ENCODE measurements around the gene SLC4A5. TPM values are rescaled to one million over a fixed set of nuclear protein-coding genes. Genes with fewer than 3 reads are reported as not detected.
A peak's percentile ranks its signal among the peaks of the same experiment; 100 is the strongest.

SLC4A5 gene
- polyA plus RNA-seq, 2 of the 4 experiments (the other 2 are of a cell fraction) = 0.50 to 1.1 TPM

- TF ChIP-seq PBX3 (IDR thresholded peaks at IDR 0.05) = no peak
These were observed 30.8 kb upstream of the SLC4A5 start (continued) for GRCh38 chr2:74373985-74374384.

- H3K27ac ChIP-seq = no peak overlapping the region
- POLR2A ChIA-PET = no interaction called here
- no peak for FAIRE-seq
- no peaks in the 10 kb centered on the region for H3K9me3 ChIP-seq
- H3K4me1 ChIP-seq = 0 out of 3 replicates have a peak, but pooled peaks cover 4% of the 10 kb centered on the region
- ATAC-seq = peak in 1 of 2 experiments; percentile 28; a peak in 3 of 6 replicates
- 86% methylated on average over 5 of the region's 5 CpGs for WGBS (ENCODE audit: missing lambda C conversion rate)
- DNase-seq (ENCODE audit: low read depth in 1 of 2, low spot score in 1 of 2) = peak in 1 of 2 experiments; percentile 19
- CTCF ChIA-PET = interaction anchor here (1.3 to 1.4 kb wide), 2 partner anchors 18 to 123 kb away, joined by 3 read pairs; no protein-coding TSS in a partner anchor
- no peak overlapping the region for H3K4me2 ChIP-seq
- TF ChIP-seq CBX8 (IDR thresholded peaks at IDR 0.05) = no peak
- no peak for TF ChIP-seq RFX5 (IDR thresholded peaks at IDR 0.05)
- TF ChIP-seq KDM5A (IDR thresholded peaks at IDR 0.05) = no peak
- no peak for TF ChIP-seq REST (IDR thresholded peaks at IDR 0.05)
- no peak for TF ChIP-seq SMC3 (IDR thresholded peaks at IDR 0.05)
- no peak for TF ChIP-seq CEBPB (IDR thresholded peaks at IDR 0.05)
- no peak for TF ChIP-seq EHMT2 (IDR thresholded peaks at IDR 0.05; ENCODE audit: low read depth)
- TF ChIP-seq EP300 (IDR thresholded peaks at IDR 0.05) = no peak
- no peak for TF ChIP-seq HES2 (IDR thresholded peaks at IDR 0.05)
- TF ChIP-seq POLR2A (IDR thresholded peaks at IDR 0.05; ENCODE audit: low read length) = no peak
- TF ChIP-seq TP53 (CRISPR knock-in tag; IDR thresholded peaks at IDR 0.05) = no peak
- TF ChIP-seq JUNB (IDR thresholded peaks at IDR 0.05) = no peak
- TF ChIP-seq BCL3 (IDR thresholded peaks at IDR 0.05) = no peak
- TF ChIP-seq HEYL (CRISPR knock-in tag; IDR thresholded peaks at IDR 0.05) = no peak
- TF ChIP-seq ZC3H11A (IDR thresholded peaks at IDR 0.05) = no peak
- no peak for TF ChIP-seq RNF2 (IDR thresholded peaks at IDR 0.05; ENCODE audit: borderline replicate concordance, low read depth)
- TF ChIP-seq MAX (IDR thresholded peaks at IDR 0.05) = no peak
- no peak for TF ChIP-seq HMGXB4 (CRISPR knock-in tag; IDR thresholded peaks at IDR 0.05; ENCODE audit: borderline replicate concordance)
- TF ChIP-seq KDM1A (IDR thresholded peaks at IDR 0.05; ENCODE audit: low read depth) = no peak
- no peak for TF ChIP-seq RAD21 (conservative IDR thresholded peaks at IDR 0.05 in 1 of 2, IDR thresholded peaks at IDR 0.05 in 1 of 2)
- no peak overlapping the region for H3K4me3 ChIP-seq
These were observed 30.0 kb upstream of the SLC4A5 start for GRCh38 chr2:74373221-74373676.

All from A549 (cell line).